Uterus (tissue), 2 donors: Measurements from ENCODE around the gene KLK5.

Experiments
- CTCF ChIP-seq, 4 experiments: fragments of 200-600 bp in 2 of 4; fragments of 450-650 bp in 2 of 4; sonication (generic) in 2 of 4; IDR thresholded peaks; one replicate each; pipeline ENCODE4 v1.5.1; 2016 to 2019; ENCODE audit warnings: antibody characterized with exemption in 4 of 4, mild to moderate bottlenecking in 2 of 4, moderate library complexity in 1 of 4
- POLR2A ChIP-seq, 2 donors: fragments of 450-650 bp; IDR thresholded peaks; one replicate each; pipeline ENCODE4 v1.6.1; 2016; ENCODE audit warnings: antibody characterized with exemption in 2 of 2, mild to moderate bottlenecking in 1 of 2, moderate library complexity in 1 of 2

- no peak for TF ChIP-seq CTCF (IDR thresholded peaks at IDR 0.05)
- TF ChIP-seq POLR2A (IDR thresholded peaks at IDR 0.05), result no peak
These were observed 26.9 kb upstream of the KLK5 start for GRCh38 chr19:50979758-50980157.
